HL-60/S4 treated with retinoic acid at 250 ng/mL for 4 days and 3 days (cell line): Measurements from ENCODE around the gene RANBP9.

Experiments used
- in situ Hi-C: fragments of 300-500 bp; cut with MboI; formaldehyde crosslinking; loops from 2 replicates; pipeline ENCODE4 v1.7.0; 2022; ENCODE audit warnings: low sequenced_read_pairs

RANBP9 gene

GRCh38 chr6:13572240-13572639 lies 139.4 kb downstream of the RANBP9 start:
- in situ Hi-C loops = no loop called here
